Measurements from ENCODE around the gene ZNF414.

- TF ChIP-seq, protein P1, sequence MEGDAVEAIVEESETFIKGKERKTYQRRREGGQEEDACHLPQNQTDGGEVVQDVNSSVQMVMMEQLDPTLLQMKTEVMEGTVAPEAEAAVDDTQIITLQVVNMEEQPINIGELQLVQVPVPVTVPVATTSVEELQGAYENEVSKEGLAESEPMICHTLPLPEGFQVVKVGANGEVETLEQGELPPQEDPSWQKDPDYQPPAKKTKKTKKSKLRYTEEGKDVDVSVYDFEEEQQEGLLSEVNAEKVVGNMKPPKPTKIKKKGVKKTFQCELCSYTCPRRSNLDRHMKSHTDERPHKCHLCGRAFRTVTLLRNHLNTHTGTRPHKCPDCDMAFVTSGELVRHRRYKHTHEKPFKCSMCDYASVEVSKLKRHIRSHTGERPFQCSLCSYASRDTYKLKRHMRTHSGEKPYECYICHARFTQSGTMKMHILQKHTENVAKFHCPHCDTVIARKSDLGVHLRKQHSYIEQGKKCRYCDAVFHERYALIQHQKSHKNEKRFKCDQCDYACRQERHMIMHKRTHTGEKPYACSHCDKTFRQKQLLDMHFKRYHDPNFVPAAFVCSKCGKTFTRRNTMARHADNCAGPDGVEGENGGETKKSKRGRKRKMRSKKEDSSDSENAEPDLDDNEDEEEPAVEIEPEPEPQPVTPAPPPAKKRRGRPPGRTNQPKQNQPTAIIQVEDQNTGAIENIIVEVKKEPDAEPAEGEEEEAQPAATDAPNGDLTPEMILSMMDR (IDR thresholded peaks at IDR 0.05; ENCODE audit: poor library complexity), result no peak
- TF ChIP-seq EZH2 (IDR thresholded peaks at IDR 0.05; ENCODE audit: borderline replicate concordance), result no peak
- no peak for TF ChIP-seq EZH2phosphoT487 (IDR thresholded peaks at IDR 0.05; ENCODE audit: low read depth, severe bottlenecking, unreplicated experiment)
Measured at GRCh38 chr19:8462571-8462970, 51.4 kb downstream of the ZNF414 start.

All from hepatocyte (in vitro differentiated cells).